Measurements from ENCODE around the gene AREL1. TPM values are rescaled to one million over a fixed set of nuclear protein-coding genes. Genes with fewer than 3 reads are reported as not detected.

The AREL1 gene
- total and polyA plus RNA-seq, 10 of the 15 experiments (the other 5 are each of a cell fraction or from before 2014, with no cell fraction given): 6.2 to 40.4 (median 23.7) TPM

DNA sequence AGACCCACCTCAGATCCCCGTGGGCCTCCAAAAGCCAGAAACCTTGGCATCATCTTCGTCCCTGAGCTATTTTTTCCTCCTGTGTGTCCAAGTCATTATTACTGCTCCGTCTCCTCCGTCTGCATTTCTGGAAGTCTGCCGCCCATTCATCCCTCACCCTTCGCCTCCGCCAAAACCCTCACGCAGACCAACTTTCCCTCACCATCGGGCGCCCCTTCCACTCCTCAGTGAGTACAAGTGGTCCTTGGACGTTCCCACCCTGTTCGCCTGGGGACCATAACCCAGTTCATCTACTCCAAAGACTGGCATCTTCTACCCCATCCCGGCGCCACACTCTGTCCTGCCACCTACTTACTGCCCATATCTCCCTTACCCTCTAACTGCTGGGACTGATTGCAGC lies 97.1 kb downstream of the AREL1 start:
- no peak for DNase-seq (ENCODE audit: low read depth, low spot score)
- H2AFZ ChIP-seq (ENCODE audit: control insufficient read depth, low read depth, low read length): no peak overlapping the region
- no peak for ATAC-seq
- in situ Hi-C loops (cut with MboI): no loop called here
- H3K79me2 ChIP-seq (ENCODE audit: control insufficient read depth, insufficient read depth, low read length): no peaks in the 10 kb centered on the region
- H3K27me3 ChIP-seq (replicated peaks in 1 of 2; ENCODE audit: control insufficient read depth in 2 of 2, insufficient read depth in 2 of 2, low read length in 1 of 2): peaks cover 0 to 1% of the 10 kb centered on the region in 2 experiments; a peak in 2 of 4 replicates
- H3K4me1 ChIP-seq (ENCODE audit: control insufficient read depth, insufficient read depth, low read length): peaks cover 25% of the 10 kb centered on the region
- H4K20me1 ChIP-seq (ENCODE audit: control insufficient read depth, insufficient read depth): no peaks in the 10 kb centered on the region
- TF ChIP-seq, protein P1, sequence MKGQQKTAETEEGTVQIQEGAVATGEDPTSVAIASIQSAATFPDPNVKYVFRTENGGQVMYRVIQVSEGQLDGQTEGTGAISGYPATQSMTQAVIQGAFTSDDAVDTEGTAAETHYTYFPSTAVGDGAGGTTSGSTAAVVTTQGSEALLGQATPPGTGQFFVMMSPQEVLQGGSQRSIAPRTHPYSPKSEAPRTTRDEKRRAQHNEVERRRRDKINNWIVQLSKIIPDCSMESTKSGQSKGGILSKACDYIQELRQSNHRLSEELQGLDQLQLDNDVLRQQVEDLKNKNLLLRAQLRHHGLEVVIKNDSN (IDR thresholded peaks at IDR 0.05; ENCODE audit: borderline replicate concordance, extremely low read length, insufficient read depth, low read depth, low read length): no peak
- no peak for TF ChIP-seq NR2F1 (conservative IDR thresholded peaks at IDR 0.05)
- TF ChIP-seq CREM (IDR thresholded peaks at IDR 0.05; ENCODE audit: low read depth): no peak
- TF ChIP-seq POLR2A (IDR thresholded peaks at IDR 0.05; ENCODE audit: low read depth, low read length): no peak
- TF ChIP-seq, protein P2, sequence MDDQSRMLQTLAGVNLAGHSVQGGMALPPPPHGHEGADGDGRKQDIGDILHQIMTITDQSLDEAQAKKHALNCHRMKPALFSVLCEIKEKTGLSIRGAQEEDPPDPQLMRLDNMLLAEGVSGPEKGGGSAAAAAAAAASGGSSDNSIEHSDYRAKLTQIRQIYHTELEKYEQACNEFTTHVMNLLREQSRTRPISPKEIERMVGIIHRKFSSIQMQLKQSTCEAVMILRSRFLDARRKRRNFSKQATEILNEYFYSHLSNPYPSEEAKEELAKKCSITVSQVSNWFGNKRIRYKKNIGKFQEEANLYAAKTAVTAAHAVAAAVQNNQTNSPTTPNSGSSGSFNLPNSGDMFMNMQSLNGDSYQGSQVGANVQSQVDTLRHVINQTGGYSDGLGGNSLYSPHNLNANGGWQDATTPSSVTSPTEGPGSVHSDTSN (IDR thresholded peaks at IDR 0.05; ENCODE audit: insufficient replicate concordance, low read depth, low read length): no peak
- no peak for TF ChIP-seq IKZF2 (IDR thresholded peaks at IDR 0.05)
- TF ChIP-seq ZNF622 (IDR thresholded peaks at IDR 0.05): no peak
- no peak for TF ChIP-seq SIN3A (IDR thresholded peaks at IDR 0.05; ENCODE audit: low read depth, low read length)
- no peak for TF ChIP-seq SMAD5 (IDR thresholded peaks at IDR 0.05; ENCODE audit: low read depth)
- no peak for TF ChIP-seq BRCA1 (IDR thresholded peaks at IDR 0.05; ENCODE audit: low read depth, low read length)
- TF ChIP-seq, protein P3, sequence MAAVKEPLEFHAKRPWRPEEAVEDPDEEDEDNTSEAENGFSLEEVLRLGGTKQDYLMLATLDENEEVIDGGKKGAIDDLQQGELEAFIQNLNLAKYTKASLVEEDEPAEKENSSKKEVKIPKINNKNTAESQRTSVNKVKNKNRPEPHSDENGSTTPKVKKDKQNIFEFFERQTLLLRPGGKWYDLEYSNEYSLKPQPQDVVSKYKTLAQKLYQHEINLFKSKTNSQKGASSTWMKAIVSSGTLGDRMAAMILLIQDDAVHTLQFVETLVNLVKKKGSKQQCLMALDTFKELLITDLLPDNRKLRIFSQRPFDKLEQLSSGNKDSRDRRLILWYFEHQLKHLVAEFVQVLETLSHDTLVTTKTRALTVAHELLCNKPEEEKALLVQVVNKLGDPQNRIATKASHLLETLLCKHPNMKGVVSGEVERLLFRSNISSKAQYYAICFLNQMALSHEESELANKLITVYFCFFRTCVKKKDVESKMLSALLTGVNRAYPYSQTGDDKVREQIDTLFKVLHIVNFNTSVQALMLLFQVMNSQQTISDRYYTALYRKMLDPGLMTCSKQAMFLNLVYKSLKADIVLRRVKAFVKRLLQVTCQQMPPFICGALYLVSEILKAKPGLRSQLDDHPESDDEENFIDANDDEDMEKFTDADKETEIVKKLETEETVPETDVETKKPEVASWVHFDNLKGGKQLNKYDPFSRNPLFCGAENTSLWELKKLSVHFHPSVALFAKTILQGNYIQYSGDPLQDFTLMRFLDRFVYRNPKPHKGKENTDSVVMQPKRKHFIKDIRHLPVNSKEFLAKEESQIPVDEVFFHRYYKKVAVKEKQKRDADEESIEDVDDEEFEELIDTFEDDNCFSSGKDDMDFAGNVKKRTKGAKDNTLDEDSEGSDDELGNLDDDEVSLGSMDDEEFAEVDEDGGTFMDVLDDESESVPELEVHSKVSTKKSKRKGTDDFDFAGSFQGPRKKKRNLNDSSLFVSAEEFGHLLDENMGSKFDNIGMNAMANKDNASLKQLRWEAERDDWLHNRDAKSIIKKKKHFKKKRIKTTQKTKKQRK (IDR thresholded peaks at IDR 0.05; ENCODE audit: low read depth, low read length): no peak
- no peak for TF ChIP-seq ZZZ3 (IDR thresholded peaks at IDR 0.05; ENCODE audit: control insufficient read depth, insufficient read length, low read depth)
- TF ChIP-seq CHD2 (IDR thresholded peaks at IDR 0.05; ENCODE audit: borderline replicate concordance, low read depth, low read length): no peak
- no peak for TF ChIP-seq SRF (IDR thresholded peaks at IDR 0.05; ENCODE audit: low read depth in 2 of 2, low read length in 2 of 2)
- TF ChIP-seq ETV6 (conservative IDR thresholded peaks at IDR 0.05 in 1 of 2, IDR thresholded peaks at IDR 0.05 in 1 of 2; ENCODE audit: borderline replicate concordance in 1 of 2, low read depth in 1 of 2): no peak
- no peak for TF ChIP-seq RCOR1 (conservative IDR thresholded peaks at IDR 0.05; ENCODE audit: low read depth, low read length)
- SMC1A ChIA-PET (ENCODE audit: uncharacterized antibody, unreplicated experiment): no interaction called here
- FAIRE-seq: no peak
- H3K9ac ChIP-seq (ENCODE audit: control insufficient read depth, insufficient read depth, low read length): no peak overlapping the region
- intact Hi-C loops (cut with micrococcal nuclease; ENCODE audit: unreplicated experiment): no loop called here
- no peak overlapping the region for H3K4me2 ChIP-seq (ENCODE audit: control insufficient read depth, insufficient read depth)
- RAD21 ChIA-PET (ENCODE audit: unreplicated experiment): interaction anchor here (1.2 to 1.4 kb wide), 2 partner anchors 123 to 220 kb away, joined by 3 to 4 read pairs; partner anchors contain the start of genes ISCA2 and NPC2
- CTCF ChIA-PET: interaction anchor here (0.5 to 1.5 kb wide), 5 partner anchors 10 to 390 kb away, joined by 3 to 8 read pairs (median 3); no protein-coding TSS in a partner anchor
- no peak overlapping the region for H3K4me3 ChIP-seq
- POLR2A ChIA-PET: interaction anchor here (0.7 kb wide), 1 partner anchor 25 kb away, joined by 3 read pairs; no protein-coding TSS in a partner anchor
- H3K36me3 ChIP-seq (ENCODE audit: control insufficient read depth in 2 of 2, insufficient read depth in 2 of 2, low read length in 1 of 2): no peaks in the 10 kb centered on the region
- BruUV-seq (replicated peaks): no TSS peak
- WGBS (ENCODE audit: insufficient coverage, insufficient replicate concordance, low lambda C conversion rate, missing lambda C conversion rate): 81% methylated on average over 14 of the region's 14 CpGs
- H3K9me3 ChIP-seq (replicated peaks; ENCODE audit: control insufficient read depth, insufficient read depth, low read length): no peaks in the 10 kb centered on the region
- no peak overlapping the region for H3K27ac ChIP-seq (ENCODE audit: control insufficient read depth, insufficient read depth)

Data from GM12878 (cell line).